Activated CD4-positive, CD25-positive, alpha-beta regulatory T cell treated with anti-CD3 and anti-CD28 coated beads, Interleukin-2, amount 50 U/mL, for 16 hours (primary cell): ENCODE results near the gene TAF5L.
"Not testable (repeated sequence)": the region's sequence is repeated elsewhere in the genome, so short reads cannot be mapped to it uniquely, and the experiment has no call there.

ENCODE experiments used
- DNase-seq: peaks from one replicate; pipeline ENCODE4 v3.0.0-alpha.2; 2020; ENCODE audit warnings: low read depth, low spot score

Gene TAF5L

DNA sequence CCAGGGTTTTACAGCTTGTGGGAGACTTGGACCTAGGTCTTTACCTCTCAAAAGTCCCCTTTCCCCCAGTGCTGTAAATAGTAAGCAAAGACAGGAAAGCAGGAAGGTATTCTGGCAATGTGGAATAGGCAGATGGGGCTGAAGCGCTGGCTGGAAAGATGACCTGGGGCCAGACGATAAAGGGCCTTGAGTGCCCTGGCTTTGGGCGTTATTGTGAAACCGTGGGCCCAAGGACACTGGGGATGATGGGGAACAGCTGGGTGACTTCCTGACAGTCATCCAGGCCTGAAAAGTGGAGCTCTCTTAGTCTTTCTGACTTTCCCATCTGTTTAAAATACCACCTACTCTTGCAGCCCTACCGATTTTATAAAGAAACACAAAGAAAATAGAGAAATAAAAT is 16.5 kb upstream of the TAF5L start:
- no peak for DNase-seq

GRCh38 chr1:229641306-229641705 is 15.4 kb upstream of the TAF5L start:
- no peak for DNase-seq

DNA sequence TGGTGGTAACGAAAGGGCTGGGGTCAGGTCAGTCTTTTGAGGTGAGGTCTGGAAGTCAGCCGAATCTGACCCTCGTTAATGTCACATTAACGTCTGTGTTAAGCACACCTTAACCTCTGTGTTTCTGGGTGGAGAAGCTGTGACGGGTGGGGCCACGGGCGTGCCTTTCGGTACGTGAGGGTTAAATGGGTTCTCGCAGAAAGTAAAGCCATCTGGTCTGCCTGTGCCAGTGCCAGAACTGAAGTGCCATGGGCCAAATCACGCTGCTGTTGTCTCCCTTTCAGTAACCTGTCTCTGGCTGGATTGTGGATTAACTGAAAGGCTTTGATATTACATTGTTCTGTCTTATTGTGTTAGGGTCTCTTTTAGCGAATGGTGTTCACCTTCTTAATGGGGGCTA is 14.5 kb upstream of the TAF5L start:
- no peak for DNase-seq

- no peak for DNase-seq
Measured at GRCh38 chr1:229637746-229638145, 11.8 kb upstream of the TAF5L start.

DNA sequence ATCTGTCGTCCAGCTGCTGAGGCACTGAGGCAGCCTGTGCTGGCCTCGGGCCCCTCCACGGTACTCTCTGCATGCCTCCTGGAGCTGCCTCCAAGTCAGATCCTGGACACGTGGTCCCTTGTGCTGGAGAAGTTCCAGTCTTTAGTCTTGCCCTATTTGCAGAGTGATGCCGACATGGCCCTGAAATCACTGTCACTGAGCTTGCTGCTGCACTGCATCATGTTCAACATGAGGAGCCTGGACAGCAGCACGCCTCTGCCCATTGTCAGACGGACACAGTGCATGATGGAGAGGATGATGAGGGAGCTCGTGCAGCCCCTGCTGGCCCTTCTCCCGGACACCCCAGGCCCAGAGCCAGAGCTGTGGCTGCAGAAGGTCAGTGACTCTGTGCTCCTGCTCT is 10.1 kb upstream of the TAF5L start:
- DNase-seq = no peak

DNA sequence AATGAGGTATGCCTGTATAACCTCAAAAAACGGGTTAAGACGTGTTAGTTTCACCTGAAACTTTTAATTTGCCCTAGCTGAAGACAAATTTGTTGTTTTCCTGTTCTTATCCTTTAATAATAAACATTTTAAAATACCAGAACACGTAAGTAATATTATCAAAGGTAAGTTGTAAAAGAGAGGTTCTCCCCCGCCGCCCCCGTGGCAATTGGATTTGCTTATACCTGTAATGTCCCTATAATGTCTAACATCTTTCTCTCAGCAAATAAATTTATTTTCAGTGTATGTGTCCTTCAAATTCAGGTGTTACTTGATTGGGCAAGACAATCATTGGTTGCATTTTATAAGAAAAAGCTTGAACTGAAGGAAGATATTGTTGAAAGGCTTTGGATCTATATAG is 6.0 kb upstream of the TAF5L start:
- no peak for DNase-seq

GRCh38 chr1:229631148-229631547 is 5.2 kb upstream of the TAF5L start:
- no peak for DNase-seq

- no peak for DNase-seq
Measured at GRCh38 chr1:229629261-229629660, 3.3 kb upstream of the TAF5L start.

DNA sequence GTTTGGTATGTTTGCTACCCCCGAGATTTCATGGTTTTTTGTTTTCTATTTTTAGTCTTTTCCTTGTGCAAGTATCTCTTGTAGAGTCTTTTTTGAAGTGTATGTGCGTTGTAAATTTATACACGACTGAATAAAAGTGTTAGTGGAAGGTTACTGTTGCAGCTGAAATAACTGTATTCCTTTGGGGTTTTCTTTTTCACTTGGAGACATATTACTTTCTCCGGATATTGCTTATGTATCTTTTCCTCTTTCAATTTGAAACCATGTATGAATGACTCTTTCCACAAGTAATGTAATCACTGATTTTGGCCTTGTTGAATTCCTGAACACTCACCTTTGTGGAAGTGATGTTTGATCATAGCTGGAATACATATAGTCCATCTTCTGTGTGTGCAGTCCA is 1.1 kb upstream of the TAF5L start:
- DNase-seq = no peak

- peak; percentile 4 for DNase-seq
Measured at GRCh38 chr1:229625071-229625914, 629 bp downstream of the TAF5L start.

- no peak for DNase-seq
Measured at GRCh38 chr1:229624521-229625070, 1.3 kb downstream of the TAF5L start.

- DNase-seq = no peak
Measured at GRCh38 chr1:229623838-229624237, 2.1 kb downstream of the TAF5L start.

DNA sequence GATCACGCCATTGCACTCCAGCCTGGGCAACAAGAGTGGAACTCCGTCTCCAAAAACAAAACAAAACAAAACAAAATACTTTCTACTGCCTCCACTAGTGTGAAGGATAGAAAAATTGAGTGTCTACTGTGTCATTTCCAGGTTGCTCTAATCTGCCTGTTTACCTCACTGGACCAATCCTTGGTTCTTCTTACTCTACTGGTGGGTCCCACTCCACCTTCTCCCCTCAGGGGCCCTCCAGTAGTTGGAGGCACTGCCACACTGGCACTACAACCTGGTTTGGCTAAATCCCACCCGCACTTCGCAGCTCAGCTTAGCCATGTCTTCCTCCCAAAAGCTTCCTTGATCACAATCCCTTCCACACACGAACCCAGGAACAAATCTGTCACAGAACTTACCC is 2.7 kb downstream of the TAF5L start:
- DNase-seq = no peak

GRCh38 chr1:229622641-229623120 is 3.2 kb downstream of the TAF5L start:
- DNase-seq = not testable (repeated sequence)

- DNase-seq = no peak
Measured at GRCh38 chr1:229621663-229622062, 4.3 kb downstream of the TAF5L start.

DNA sequence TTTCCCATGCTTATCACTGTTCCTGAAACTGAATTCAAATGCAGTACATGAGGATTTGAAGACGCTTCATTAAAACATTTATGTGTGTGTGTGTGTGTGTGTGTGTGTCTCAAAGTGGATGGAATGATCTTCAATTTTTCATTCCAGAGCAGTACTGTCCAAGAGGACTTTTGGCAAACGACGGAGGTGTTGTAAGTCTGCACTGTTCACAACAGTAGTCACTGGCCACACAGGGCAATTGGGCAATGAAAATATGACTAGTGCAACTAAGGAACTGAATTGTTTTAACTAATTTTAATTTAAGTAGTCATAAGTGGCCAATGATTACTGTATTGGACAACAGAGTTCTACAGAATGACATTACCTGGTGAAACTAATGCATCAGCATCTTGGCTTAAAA is 5.0 kb downstream of the TAF5L start:
- DNase-seq = no peak

- DNase-seq = no peak
Measured at GRCh38 chr1:229619614-229620013, 6.3 kb downstream of the TAF5L start.

DNA sequence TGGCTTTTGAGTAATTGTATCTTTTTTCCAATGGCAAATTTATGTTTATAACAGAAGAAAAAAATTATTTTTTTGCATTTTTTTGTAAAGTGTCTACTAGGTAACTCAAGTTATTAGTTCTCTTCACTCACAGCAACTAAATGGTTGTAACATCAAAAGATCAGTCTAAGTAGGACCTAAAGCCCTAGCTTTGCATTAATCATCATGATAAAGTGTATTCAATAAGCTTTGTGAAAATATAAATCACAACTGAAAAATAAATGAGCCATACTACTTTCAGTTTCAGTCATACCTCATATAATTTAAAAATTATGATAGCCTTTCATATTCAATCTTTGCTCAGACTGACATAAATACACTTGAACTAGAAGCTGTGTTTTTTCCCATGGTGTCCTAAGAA is 6.9 kb downstream of the TAF5L start:
- no peak for DNase-seq

GRCh38 chr1:229617351-229618100 is 8.4 kb downstream of the TAF5L start:
- no peak for DNase-seq

DNA sequence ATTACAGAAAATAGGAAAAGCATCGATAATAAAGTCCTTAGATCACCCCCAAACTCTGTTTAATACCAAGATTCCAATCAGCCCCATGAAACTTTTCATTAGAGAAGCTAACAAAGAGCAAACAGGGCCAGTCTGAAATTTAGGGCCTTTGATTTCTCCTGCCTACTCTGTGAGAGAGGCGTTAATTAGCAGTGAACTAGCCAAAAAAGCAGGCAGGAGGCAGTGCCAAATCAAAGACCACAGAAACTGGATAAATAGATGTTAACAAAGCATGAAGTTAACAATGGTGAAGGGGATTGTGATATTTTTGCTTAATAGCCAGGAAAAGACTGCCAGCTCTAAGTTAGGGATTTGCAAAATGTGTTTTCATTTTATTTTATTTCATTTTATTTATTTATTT is 11.2 kb downstream of the TAF5L start:
- DNase-seq = no peak

GRCh38 chr1:229613938-229614337 is 12.0 kb downstream of the TAF5L start:
- DNase-seq = no peak

DNA sequence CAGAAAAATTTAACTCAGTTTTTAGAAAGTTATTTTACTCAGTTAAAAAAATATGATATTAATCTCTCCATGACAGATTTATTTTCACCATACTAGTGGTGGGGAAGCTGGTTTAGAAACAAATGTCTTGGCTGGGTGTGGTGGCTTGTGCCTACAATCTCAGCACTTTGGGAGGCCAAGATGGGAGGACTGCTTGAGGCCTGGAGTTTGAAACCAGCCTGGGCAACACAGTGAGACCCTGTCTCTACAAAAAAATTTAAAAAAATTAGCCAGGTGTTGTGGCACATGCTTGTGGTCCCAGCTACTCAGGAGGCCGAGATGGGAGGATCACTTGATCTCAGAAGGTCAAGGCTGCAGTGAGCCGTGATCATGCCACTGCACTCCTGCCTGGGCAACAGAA is 17.3 kb downstream of the TAF5L start:
- DNase-seq = no peak

DNA sequence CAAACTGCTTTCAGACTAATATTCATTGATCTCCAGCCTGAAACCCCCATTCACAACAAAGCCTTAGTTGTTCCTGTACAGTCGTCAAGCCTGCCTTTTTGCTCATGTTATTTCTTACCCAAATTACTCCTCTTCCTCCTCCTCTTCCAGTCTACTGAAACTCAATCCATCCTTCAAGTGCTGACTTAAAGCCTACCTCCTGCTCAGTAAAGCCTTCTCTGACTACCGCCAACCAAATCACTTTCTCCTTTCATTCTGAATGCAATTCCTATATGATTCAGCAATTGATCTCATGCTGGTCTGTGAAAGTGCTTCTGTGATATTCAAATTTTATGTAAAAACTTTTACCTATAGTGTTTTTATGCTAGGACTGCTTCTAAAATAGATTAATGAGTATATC is 18.6 kb downstream of the TAF5L start:
- DNase-seq = no peak
